SK-N-SH treated with all-trans-retinoic acid at 6 μM for 48 hours (cell line): ENCODE results near the gene DLL1.

ENCODE experiments used
- PATZ1 ChIP-seq: fragments of 250-450 bp; sonication (Bioruptor Pico); IDR thresholded peaks from 2 replicates; pipeline ENCODE4 v1.8.0; 2020; ENCODE audit warnings: mild to moderate bottlenecking, moderate library complexity, borderline replicate concordance
- ZNF70 ChIP-seq: fragments of 450-650 bp; formaldehyde crosslinking; IDR thresholded peaks from 2 replicates; pipeline ENCODE4 v1.5.0; 2020; ENCODE audit warnings: mild to moderate bottlenecking, moderate library complexity

GRCh38 chr6:170256641-170257040 is 34.2 kb downstream of the DLL1 start:
- TF ChIP-seq PATZ1 (CRISPR knock-in tag): no peak
- TF ChIP-seq ZNF70 (CRISPR knock-in tag): no peak
